Motor neuron (in vitro differentiated cells): ENCODE results near the gene TNRC18. TPM values are rescaled to one million over a fixed set of nuclear protein-coding genes. Genes with fewer than 3 reads are reported as not detected.
A peak's percentile ranks its signal among the peaks of the same experiment; 100 is the strongest.
"Not testable (repeated sequence)": the region's sequence is repeated elsewhere in the genome, so short reads cannot be mapped to it uniquely, and the experiment has no call there.

Experiments used
- ATAC-seq, 8 experiments: fragments of 200-7000 bp; cut with Tn5 transposase; replicated peaks in 6 of 8; 2 replicates each; pipeline ENCODE4 v1.8.0; 2021; ENCODE audit warnings: mild to moderate bottlenecking in 8 of 8, moderate library complexity in 8 of 8
- H3K27ac ChIP-seq, 2 donors: fragments of 250-450 bp; sonication (Bioruptor Pico); 2 replicates each; pipeline ENCODE4 v1.9.0; 2021; ENCODE audit warnings: antibody characterized with exemption in 2 of 2, mild to moderate bottlenecking in 2 of 2, moderate library complexity in 1 of 2
- H3K4me1 ChIP-seq, 2 donors: fragments of 250-450 bp; sonication (Bioruptor Pico); replicated peaks in 1 of 2; 2 replicates each; pipeline ENCODE4 v1.6.1; 2021; ENCODE audit warnings: antibody characterized with exemption in 2 of 2, mild to moderate bottlenecking in 2 of 2, moderate library complexity in 1 of 2
- H3K4me3 ChIP-seq, 5 donors: fragments of 250-450 bp; sonication (Bioruptor Pico); 2 replicates each; pipeline ENCODE4 v1.9.0; 2021; ENCODE audit warnings: antibody characterized with exemption in 5 of 5, mild to moderate bottlenecking in 5 of 5, moderate library complexity in 4 of 5
- WGBS, 10 experiments: fragments of 450-650 bp; shearing (Covaris generic); methylation state at CpG; one replicate each; pipeline ENCODE4 v1.0.0; 2022; 5-methylcytosine and 5-hydroxymethylcytosine counted together
- in situ Hi-C, 9 experiments: fragments of 400-800 bp; cut with MboI; loops; one replicate each; pipeline ENCODE4 v1.15.0; 2021; ENCODE audit warnings: low sequenced_read_pairs in 9 of 9, low pct_unique_long_range_greater_than_20kb in 2 of 9; ENCODE audit not compliant: unreplicated experiment in 9 of 9
- total RNA-seq, 8 experiments: library from RNA; unstranded; fragments of 300-600 nt; gene quantifications; 2 replicates each; pipeline versions ENCODE4 v1.2.3 to v1.2.4, GENCODE V29; 2022

TNRC18 gene
- total RNA-seq, 8 experiments from 2014 or later = 12.1 to 127 (median 45.8) TPM

DNA sequence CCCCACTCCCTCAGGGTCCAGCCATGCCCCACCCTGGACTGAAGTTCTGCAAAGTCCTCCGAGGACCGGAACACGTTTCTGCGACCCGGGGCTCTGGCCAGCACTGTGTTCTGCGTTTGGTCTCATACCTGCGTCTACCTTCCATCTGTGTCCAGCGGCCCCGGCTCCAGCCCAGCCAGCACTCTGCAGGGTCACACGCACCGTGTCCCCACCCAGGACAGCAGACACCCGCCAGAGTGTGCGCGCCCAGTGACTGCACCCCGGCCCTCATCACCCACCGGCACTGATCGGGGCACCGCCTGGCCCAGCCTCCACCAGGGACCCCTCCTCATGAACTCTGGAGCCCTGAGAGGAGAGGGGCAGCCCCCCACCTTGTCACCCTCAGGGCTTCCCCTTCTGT is 120.6 kb downstream of the TNRC18 start:
- in situ Hi-C loops = no loop called here

DNA sequence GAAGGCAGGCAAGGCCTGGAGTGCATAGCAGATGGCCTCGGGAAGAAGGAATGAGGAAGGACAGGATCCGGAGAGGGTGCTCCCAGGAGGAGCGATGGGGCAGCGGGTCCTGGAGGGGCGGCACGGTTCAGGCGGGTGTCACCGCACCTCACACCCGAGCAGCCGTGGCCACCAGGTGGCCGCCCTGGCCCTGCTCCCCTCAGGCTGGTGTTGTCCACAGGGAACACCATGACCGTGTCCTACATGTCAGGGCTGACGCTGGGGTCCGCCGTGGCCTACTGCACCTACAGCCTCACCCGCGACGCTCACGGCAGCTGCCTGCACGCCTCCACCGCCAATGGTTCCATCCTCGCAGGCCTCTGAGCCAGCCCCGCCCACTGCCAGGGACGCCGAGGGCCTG is 121.1 kb downstream of the TNRC18 start:
- no peaks in the 10 kb centered on the region for H3K4me1 ChIP-seq
- in situ Hi-C loops = no loop called here
- no peak overlapping the region for H3K27ac ChIP-seq
- ATAC-seq = peak in 6 of 8 experiments; percentile 12 to 47 (median 24)
- 21 to 97% (median 85%) methylated on average over 2 to 5 of the region's 25 CpGs; no CpG with 5 or more reads in 6 of the 10 experiments for WGBS, 10 experiments
- H3K4me3 ChIP-seq = no peak overlapping the region

More for the DNA sequence above, 120.6 kb downstream of the TNRC18 start:
- peak in 6 of 8 experiments; percentile 7 to 27 (median 14) for ATAC-seq
- no peak overlapping the region for H3K27ac ChIP-seq
- H3K4me1 ChIP-seq = no peaks in the 10 kb centered on the region
- WGBS, 10 experiments = 95% methylated on average over 4 of the region's 18 CpGs; no CpG with 5 or more reads in 9 of the 10 experiments
- H3K4me3 ChIP-seq = no peak overlapping the region

DNA sequence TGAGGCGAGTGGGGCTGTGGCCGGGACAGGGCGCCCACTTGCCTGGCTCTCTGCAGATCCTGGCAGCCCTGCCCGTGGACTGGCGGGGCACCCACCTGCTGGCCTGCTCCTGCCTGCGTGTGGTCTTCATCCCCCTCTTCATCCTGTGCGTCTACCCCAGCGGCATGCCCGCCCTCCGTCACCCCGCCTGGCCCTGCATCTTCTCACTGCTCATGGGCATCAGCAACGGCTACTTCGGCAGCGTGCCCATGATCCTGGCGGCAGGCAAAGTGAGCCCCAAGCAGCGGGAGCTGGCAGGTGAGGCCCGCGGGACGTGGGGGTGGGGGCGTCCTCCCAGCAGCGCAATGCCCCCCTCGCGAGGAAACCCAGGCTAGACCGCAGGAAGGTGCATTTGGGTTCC is 123.3 kb downstream of the TNRC18 start:
- Histone ChIP-seq H3K27ac (no peak overlapping the region), H3K4me1 (peaks cover 8 to 9% of the 10 kb centered on the region in 2 donors), H3K4me3 (no peak overlapping the region)
- no peak for ATAC-seq
- in situ Hi-C loops = no loop called here
- no CpG with 5 or more reads among the region's 24 CpGs for WGBS, 10 experiments

DNA sequence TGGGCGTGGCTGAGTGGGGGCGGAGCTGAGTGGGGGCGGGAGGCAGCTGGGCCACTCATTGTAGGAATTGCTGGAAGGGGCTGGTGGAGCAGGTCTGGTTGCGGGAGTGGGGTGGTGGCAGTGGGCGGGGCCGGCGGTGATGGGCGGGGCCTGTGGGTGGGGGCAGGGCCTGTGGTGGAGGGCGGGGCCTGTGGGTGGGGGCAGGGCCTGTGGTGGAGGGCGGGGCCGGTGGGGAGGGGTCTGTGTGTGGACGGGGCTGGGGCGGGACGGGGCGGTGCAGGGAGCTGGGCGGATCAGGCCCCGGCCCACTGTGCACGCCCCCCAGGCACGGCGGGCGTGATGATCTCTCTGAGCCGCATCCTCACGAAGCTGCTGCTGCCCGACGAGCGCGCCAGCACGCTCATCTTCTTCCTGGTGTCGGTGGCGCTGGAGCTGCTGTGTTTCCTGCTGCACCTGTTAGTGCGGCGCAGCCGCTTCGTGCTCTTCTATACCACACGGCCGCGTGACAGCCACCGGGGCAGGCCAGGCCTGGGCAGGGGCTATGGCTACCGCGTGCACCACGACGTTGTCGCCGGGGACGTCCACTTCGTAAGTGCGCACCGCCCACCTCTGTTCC is 126.9 kb downstream of the TNRC18 start:
- Histone ChIP-seq H3K27ac (peak overlapping the region in 1 of 2 donors; percentile 25), H3K4me3 (peak overlapping the region in 1 of 5 donors; percentile 13), H3K4me1 (peaks cover 8 to 9% of the 10 kb centered on the region in 2 donors)
- 25 to 43% (median 32%) methylated on average over 2 to 5 of the region's 48 CpGs; no CpG with 5 or more reads in 7 of the 10 experiments for WGBS, 10 experiments
- in situ Hi-C loops = no loop called here
- ATAC-seq = peak; percentile 36 to 84 (median 78)

DNA sequence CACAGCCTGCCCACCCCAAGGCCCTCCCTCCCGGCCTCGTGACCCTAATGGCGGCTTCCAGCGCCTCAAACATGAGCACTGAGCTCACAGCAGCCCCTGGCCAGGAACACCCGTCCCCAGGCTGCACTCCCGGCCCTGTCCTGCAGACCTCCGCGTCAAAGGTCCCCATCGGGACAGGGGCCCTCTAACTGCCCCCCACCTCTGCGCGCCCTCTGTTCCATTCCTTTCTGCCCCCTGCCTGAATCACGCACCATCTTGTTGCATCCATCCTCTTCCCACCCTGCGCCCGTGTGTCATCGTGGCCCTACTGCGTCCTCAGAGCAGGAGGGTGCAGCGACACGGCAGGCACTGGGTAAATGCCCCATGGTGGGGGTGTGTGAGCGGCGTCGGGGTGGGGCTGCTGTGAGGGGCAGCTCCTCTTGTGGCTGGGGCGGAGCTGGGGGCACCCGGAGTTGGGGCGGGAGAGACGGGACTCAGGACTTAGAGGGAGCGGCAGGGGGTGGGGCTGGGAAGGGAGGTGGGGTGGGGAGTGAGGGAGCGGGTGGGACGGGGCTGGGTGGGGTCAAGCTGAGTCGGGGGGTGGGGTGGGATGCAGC is 127.5 kb downstream of the TNRC18 start:
- Histone ChIP-seq H3K4me3 (peak overlapping the region in 1 of 5 donors; percentile 16), H3K4me1 (peaks cover 8 to 9% of the 10 kb centered on the region in 2 donors), H3K27ac (peak overlapping the region in 1 of 2 donors; percentile 60)
- ATAC-seq = peak in 7 of 8 experiments; percentile 28 to 73 (median 63)
- in situ Hi-C loops = no loop called here
- 30% methylated on average over 2 of the region's 29 CpGs; no CpG with 5 or more reads in 9 of the 10 experiments for WGBS, 10 experiments

DNA sequence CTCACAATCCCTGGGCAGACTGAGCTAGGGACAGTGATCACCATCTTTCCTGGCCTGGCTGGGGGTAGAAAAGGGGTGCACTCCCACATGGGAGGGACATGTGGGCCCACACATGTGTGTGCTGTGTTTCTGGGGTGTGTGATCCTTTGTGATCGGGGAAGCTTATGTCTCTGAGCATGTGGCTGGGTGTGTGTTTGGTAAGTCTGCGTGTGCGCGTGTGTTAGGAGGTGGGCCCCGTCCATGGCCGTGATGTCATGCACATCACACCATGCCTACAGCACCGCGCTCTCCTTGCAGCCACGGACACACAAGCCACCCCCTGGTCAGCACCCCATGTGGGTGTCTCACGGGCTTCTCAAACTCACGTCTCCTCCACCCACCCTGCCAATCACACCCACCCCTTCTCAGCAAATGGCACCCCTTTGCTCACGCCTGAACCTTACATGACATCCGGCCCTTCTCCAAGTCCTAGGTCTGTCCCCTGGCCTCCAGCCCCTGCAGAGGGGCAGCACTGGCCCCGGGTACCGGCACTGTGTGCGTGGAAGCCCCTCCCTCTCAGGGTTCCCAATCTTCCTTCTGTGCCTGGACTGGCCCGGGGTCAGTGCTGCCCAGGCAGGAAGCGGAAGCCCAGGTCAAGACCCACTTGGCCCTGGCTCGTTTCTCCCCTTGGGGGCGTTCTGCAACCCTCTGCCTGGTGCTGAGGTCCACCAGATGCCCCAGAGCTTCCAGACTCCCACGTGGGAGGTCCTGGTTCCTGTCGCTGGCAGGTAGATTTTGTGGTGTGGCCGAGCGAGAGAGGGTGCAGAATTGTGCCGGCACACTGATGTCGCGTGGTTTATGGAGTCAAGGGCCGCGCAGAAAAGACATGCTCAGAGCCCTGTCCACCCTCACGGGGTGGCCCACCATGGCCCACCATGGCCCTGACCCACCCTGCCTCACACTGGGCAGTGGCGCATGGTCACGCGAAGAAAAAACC is 128.3 kb downstream of the TNRC18 start:
- in situ Hi-C loops = no loop called here
- no peak for ATAC-seq
- no CpG with 5 or more reads among the region's 33 CpGs for WGBS, 10 experiments
- Histone ChIP-seq H3K4me1 (peaks cover 8 to 9% of the 10 kb centered on the region in 2 donors), H3K27ac (peak overlapping the region in 1 of 2 donors; percentile 60), H3K4me3 (no peak overlapping the region)

DNA sequence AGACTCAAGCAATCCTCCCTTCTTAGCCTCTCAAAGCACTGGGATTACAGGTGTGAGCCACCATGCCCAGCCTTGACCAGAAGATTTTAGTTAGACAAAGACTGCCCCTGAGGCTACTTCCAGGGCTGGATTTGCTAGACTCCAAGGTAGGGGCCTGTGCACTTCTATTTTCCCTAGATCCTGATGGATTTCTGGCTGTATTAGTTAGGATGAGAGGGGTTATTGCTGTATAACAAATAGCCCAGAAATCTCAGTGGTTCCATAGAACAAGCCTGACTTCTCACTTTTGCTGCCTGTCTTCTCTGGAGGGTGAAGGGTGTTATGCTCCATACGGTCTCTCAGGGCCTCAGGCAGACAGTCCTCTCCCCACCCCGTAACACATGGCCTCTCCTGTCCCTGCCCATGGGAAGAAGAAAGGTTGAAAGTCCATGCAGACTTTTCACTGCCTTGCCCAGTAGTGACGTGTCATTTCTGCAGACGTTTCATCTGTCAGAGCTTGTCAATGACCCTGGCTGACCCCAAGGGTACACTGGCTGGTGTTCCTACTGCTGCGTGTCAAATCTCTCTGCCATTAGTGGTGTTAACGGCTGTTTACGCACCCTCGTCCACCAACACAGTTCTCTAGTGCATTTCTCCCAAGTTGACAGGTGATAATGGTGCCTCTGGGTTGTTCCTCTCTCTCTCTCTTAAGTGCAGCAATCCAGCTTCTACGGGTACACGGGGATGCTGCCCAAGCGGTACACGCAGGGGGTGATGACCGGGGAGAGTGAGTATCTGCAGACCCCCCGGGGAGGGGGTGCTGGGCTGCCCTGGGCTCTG is 129.3 kb downstream of the TNRC18 start:
- Histone ChIP-seq H3K4me1 (peaks cover 8 to 9% of the 10 kb centered on the region in 2 donors), H3K27ac (no peak overlapping the region), H3K4me3 (no peak overlapping the region)
- 44 to 100% (median 96%) methylated on average over 1 to 7 of the region's 14 CpGs; no CpG with 5 or more reads in 1 of the 10 experiments for WGBS, 10 experiments
- in situ Hi-C loops = no loop called here
- ATAC-seq = peak in 1 of 8 experiments; percentile 29

DNA sequence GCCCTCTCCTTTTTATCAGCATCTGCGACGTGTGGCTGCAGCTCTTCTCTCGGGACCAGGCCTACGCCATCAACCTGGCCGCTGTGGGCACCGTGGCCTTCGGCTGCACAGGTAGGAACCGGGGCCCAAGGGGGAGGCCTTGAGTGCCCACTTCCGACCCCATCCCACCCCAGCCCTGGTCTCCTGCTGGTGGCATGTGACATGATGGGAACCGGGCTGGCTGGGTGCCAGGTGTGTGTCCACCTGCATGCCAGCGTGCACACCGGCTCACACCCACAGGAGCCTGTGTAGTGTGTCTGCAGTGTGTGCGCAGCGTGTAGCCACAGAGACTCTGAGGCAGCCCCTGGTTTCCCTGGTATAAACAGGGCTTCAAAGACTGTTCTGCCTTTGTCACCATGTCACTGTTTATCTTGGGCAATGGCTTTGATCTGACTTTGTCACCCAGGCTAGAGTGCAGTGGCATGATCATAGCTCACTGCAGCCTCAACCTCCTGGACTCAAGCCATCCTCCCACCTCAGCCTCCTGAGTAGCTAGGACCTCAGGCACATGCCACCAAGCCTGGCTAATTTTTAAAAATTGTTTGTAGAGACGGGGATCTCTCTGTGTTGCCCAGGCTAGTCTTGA is 131.8 kb downstream of the TNRC18 start:
- H3K4me3 ChIP-seq, ATAC-seq, in situ Hi-C loops, H3K27ac ChIP-seq, H3K4me1 ChIP-seq: not testable (repeated sequence)
- WGBS, 10 experiments = 20 to 100% (median 100%) methylated on average over 1 of the region's 15 CpGs; no CpG with 5 or more reads in 7 of the 10 experiments

DNA sequence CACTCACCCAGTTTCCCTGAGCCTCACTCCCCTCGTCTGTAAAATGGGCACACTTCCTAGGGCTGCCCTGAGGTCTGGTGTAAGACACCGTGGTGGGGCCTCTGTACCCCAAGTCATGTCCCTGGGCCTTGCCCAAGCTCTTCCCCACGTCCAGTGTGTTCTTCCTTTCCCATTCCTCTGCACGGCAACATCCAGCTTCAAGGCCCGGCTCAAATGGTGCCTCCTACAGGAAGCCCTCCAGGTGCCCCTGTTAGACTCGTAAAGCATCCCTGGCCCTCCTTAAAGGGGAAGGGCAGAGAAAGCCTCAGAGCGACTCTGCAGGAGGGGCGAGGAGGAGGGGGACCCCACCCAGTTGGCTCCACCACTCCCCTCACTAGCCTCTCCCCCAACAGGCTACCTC is 132.3 kb downstream of the TNRC18 start:
- ATAC-seq = no peak
- 61 to 80% (median 70%) methylated on average over 1 to 3 of the region's 8 CpGs; no CpG with 5 or more reads in 7 of the 10 experiments for WGBS, 10 experiments
- no peak overlapping the region for H3K27ac ChIP-seq
- in situ Hi-C loops = no loop called here
- peaks cover 3% of the 10 kb centered on the region in 2 donors for H3K4me1 ChIP-seq
- no peak overlapping the region for H3K4me3 ChIP-seq

DNA sequence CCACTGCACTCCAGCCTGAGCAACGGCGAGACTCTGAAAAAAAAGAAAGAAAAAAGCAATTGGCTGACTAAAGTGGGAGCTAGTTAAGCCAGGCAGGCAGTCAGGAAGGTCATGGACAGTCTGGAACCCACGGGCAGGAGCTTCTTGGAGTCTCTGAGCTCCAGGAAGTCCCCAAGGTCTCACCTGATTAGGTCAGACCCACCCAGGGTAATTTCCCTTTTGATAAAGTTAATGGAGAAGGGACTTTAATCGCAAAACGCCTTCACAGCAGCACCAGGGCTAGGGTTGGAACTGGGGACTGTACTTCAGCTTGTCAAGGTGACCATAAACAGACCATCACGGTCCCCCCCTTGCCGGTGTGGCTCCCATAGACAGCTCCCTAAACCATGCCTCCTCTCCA is 134.3 kb downstream of the TNRC18 start:
- ATAC-seq = no peak
- no peak overlapping the region for H3K4me3 ChIP-seq
- WGBS, 10 experiments = 64 to 100% (median 83%) methylated on average over 2 to 7 of the region's 7 CpGs; no CpG with 5 or more reads in 2 of the 10 experiments
- H3K4me1 ChIP-seq = peaks cover 5 to 7% of the 10 kb centered on the region in 2 donors
- in situ Hi-C loops = no loop called here
- H3K27ac ChIP-seq = no peak overlapping the region

DNA sequence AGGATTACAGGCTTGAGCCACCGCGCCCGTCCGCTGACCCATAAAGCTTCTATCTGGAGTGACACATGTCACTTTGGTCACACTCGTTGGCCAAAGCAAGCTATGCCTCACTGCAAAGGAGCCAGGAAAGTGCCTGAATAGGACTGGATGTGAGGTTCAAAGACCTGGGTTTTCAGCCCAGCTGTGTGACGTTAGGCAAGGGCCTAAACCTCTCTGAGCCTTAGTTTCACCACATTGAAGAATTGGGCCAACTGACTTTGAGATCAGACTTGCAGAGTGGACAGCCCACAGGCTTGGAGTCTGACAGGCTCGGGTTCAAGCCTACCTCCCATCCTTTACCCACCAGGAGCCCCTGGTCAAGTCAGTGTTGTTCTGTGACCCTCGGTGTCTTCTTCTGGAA is 135.1 kb downstream of the TNRC18 start:
- H3K27ac ChIP-seq, ATAC-seq, H3K4me3 ChIP-seq, in situ Hi-C loops: not testable (repeated sequence)
- peaks cover 8 to 10% of the 10 kb centered on the region in 2 donors for H3K4me1 ChIP-seq
- 83 to 100% (median 92%) methylated on average over 1 to 4 of the region's 8 CpGs; no CpG with 5 or more reads in 6 of the 10 experiments for WGBS, 10 experiments

DNA sequence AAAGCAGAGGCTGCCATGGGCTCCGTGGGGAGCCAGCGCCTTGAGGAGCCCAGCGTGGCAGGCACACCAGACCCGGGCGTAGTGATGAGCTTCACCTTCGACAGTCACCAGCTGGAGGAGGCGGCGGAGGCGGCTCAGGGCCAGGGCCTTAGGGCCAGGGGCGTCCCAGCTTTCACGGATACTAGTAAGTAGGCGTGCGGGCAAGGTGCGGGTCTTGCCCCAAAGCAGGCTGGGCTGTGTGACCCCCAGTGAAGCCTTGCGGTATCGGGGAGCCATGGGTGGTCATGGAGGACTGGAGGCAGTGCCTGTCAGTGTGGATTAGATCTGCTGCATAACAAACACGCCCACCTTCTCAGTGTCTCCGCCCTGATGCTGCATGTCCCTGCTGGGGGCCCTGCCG is 135.8 kb downstream of the TNRC18 start:
- H3K4me1 ChIP-seq = peaks cover 8 to 10% of the 10 kb centered on the region in 2 donors
- in situ Hi-C loops = no loop called here
- no peak overlapping the region for H3K27ac ChIP-seq
- no peak for ATAC-seq
- WGBS, 10 experiments = 93 to 100% (median 97%) methylated on average over 2 to 5 of the region's 19 CpGs; no CpG with 5 or more reads in 6 of the 10 experiments
- H3K4me3 ChIP-seq = no peak overlapping the region
